Lung microvascular endothelial cell (primary cell): ENCODE data around the gene PITX3. TPM values are rescaled to one million over a fixed set of nuclear protein-coding genes. Genes with fewer than 3 reads are reported as not detected.
"Not testable (repeated sequence)": the region's sequence is repeated elsewhere in the genome, so short reads cannot be mapped to it uniquely, and the experiment has no call there.

Experiments used
- DNase-seq, 2 donors: peaks; one replicate each; pipeline versions ENCODE4 v3.0.0 to v3.0.0-alpha.2; 2010; ENCODE audit warnings: low read depth in 2 of 2
- total RNA-seq: library from RNA; depleted of rRNA; stranded (reverse); fragments of >200 nt; gene quantifications from 2 replicates; pipeline ENCODE4 v1.2.1, GENCODE V29; 2014

The PITX3 gene
- total RNA-seq, 1 donor from 2014 or later, result not detected

- no peak for DNase-seq
Observed at GRCh38 chr10:102255404-102255803, 14.1 kb upstream of the PITX3 start.

DNA sequence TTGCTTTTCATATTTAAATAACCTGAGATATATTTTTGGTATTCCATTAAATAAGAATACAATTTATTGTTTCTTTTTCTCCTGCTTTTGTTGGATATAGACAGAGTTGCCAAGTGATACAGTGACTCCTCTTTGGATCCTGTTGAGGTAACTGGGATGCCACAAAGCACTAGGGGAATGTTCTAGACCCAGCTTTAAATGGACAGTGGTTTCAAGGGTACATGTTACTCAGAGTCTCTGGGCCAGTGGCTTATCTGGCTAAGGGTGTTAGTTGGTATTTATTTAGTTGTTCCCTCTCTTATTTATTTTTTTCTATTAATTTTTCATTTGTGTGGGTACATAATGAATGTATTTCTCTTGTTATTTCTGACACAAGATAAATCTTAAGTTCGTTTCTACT is 13.1 kb upstream of the PITX3 start:
- no peak for DNase-seq

GRCh38 chr10:102252508-102252907 is 11.2 kb upstream of the PITX3 start:
- DNase-seq, result not testable (repeated sequence)

- no peak for DNase-seq
Observed at GRCh38 chr10:102247734-102248133, 6.4 kb upstream of the PITX3 start.

DNA sequence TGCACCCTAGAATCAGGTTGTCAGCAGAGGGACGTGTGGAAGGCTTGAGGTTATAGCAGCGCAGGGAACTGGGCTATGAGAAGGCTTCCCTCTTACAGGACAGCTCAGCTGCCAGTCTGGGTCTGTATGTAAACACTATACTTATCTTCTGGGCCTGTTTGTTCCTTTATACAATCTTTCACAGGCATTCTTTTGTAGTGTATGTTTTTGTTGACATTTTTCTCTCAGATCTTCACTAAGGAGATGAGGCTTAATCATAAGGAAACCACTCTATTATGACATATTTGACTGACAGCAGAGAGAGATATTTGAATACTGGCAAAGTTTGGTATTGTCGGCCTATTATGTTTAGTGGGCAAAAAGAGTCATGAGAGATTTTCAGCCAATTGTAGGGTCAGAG is 4.9 kb upstream of the PITX3 start:
- DNase-seq, result peak in 1 of 2 donors; percentile 61

DNA sequence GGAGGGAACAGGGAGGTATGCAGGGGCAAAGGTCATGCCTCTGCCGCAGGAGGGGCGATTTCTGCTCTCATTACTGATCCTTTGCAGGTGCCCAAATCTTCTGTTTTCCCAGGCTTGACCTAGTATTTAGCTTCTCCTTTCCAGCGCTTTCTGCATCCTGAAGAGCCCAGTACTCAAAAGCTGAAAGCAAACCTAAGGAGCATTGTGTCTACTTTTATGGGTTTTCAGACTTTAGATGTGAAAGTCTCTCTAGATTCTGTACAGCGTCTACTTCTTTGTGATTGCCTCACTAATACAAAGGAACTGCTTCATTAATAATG is 4.6 kb upstream of the PITX3 start:
- DNase-seq, result no peak

DNA sequence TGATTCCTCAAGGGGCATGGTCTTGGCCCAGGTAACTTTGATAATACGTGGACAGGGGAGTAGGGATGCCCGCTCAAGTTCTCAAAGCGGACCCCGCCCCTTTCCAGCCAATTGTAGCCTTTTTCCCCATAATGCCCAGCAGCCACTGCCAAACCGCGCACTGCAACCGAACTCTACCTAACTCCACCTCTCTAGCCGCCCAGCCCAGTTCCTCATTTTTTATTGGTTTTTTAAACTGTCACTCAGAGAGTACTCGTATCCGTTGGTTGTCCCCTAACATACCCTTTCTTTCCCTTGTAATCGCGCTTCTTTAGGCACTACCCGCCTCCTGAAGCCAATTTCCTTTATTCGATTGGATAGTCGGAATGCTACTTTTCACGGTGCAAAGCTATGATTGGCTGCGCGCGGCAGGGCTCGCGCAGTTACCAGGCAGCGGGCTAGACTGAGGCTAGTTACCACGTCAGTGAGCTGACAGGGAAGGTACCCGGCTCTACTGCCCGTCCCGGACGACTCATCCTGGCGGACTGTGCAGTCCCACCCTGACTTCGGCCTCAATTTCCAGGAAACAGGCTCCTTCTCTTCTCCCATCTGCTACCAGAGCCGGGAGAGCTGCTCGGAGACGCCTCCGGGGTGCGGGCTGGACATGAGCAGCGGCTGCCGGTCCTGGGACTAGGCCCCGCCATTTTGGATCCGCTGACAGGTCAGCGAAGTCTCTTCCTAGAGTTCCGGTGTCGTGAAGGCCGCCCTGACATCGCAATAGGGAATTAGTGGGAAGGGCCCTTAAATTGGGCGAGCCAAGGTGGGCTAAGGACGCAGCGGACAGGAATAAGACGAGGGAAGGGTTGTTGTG is 4.0 kb upstream of the PITX3 start, which contains the start of gene GBF1:
GBF1 (plus strand) TSS at position 451 of the 850 bp plus-strand sequence. CDS start 13,407 bp downstream, outside the sequence.
- peak; percentile 99 to 100 for DNase-seq

DNA sequence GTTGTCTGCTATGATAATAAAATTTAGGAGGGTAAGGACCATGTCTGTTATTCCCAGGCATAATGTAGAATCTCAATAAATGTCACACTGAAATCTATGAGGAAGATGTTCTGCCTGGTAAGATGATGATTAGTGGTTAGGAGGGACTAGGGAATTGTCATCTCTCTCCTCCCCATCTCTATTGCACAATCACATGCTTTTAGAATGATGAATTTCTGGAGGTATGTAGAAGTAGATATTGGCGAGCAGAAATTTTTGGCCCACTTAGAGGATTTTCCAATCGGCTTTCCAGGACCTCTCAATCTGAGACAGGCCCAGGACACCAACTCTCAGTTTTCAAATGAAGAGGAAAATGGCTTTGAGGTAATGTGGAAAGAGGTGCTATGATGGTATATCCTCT is 2.0 kb upstream of the PITX3 start:
- no peak for DNase-seq

GRCh38 chr10:102242118-102242485 is 790 bp upstream of the PITX3 start:
- no peak for DNase-seq

DNA sequence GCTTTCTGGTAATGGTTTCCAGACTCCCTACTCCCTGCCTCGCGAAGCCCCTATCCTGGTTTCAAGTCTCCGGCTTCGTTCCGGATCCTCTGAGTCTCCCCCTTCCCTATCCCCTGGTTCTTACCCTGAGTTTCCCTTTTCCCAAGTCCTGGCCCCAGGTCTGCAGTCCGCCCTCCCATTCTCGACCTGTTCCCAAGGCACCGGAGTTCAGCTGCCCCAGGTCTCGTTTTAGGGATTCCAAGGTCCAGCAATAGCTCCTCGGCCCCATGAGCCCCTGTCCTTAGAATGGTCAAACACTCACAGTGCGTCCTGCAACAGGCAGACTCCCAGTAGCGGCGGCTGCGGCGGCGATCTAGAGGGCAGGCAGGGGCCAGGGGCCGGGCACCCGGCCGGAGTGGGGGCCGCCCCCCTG is 274 bp downstream of the PITX3 start:
- DNase-seq, result no peak

DNA sequence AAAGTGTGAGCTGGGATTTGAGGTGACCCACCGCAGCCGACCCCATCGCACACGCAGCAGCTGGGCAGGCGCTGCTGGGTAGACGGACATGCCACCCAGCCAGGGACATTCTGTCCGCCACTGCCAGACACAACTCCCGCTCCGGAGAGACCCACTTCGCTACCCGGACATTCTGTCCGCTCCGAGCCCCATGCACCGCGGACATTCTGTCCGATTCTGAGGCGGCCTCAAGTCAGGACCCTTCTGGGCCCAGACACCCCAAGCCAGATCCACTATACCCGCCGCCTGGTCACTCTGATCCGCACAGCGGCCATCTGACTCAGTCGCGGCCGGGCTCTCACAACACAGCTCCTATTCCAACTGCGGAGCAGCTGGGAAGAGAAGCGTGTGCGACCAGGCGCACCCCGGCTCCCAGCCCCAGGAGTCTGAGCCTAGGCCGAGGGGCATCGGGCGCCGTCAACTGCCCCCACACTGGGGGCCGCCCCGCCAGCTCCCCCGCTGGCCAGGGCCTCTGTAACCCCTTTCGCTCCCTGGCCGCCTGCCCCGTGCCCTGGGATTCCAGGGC is 763 bp downstream of the PITX3 start:
- DNase-seq, result peak in 1 of 2 donors; percentile 28

DNA sequence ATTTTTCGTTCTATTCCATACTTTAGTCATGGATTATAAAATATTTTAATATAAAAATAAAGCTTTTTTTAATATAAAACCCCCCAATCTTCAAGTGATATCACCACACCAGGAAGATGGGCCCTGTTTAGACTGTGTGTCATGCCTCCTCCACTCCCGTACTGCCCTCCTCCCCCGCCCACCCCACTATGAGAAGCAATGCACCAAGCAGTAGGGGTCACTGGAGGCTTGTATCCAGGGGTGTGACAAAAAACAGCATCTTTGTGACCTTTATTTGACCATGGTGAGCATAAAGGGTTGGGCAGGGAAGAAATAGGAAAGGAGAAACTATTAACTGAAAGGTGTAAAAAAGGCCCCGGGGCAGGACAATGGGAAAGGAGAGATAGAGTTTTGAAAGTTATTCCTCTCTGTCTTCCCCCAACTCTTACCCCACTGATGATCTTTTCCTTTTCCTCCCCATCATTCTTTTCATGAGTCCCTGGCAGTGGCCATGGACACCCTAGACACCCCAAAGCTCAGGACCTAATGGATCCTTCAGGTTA is 3.5 kb downstream of the PITX3 start:
- DNase-seq, result no peak

- no peak for DNase-seq
Observed at GRCh38 chr10:102236006-102236405, 5.3 kb downstream of the PITX3 start.

GRCh38 chr10:102235598-102235920 is 5.8 kb downstream of the PITX3 start:
- DNase-seq, result no peak

DNA sequence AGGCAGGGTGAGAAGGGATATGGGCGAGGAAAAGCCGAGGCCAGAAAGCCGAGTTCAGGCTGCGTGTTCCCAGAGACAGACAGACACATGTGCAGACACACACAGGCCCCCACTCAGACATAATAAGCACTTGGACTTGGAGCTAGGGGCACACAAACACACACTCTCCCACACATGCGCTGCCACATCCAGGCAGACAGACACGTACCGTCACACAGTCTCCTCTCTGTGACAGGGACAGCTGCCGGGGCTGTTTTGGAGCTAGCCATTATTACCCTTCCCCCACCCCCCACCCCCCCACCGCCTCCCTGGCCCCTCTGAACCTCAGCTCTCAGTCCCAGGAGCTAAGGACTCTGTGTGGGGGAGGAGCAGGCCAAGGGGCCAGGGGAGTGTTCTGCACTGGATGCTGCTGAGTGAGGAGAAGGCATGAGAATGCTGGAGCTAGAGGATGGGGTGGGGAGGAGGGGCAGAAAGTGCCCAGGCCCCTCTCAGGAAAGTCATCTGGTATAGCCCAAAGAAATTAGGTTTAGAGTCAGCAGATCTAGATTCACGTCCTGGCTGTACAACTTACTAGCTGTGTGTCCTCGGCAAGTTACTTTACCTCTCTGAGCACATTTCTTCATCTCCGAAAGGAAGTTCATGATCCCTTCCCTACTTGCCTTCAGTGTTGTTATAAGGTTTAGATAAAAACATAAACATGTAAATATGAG is 6.3 kb downstream of the PITX3 start:
- DNase-seq, result no peak

GRCh38 chr10:102233997-102234396 is 7.3 kb downstream of the PITX3 start:
- DNase-seq, result no peak

- peak in 1 of 2 donors; percentile 58 for DNase-seq
Observed at GRCh38 chr10:102231357-102232318, 9.7 kb downstream of the PITX3 start.

GRCh38 chr10:102230861-102231356 is 10.4 kb downstream of the PITX3 start:
- peak; percentile 37 to 51 for DNase-seq

- DNase-seq, result no peak
Observed at GRCh38 chr10:102230264-102230860, 10.9 kb downstream of the PITX3 start.

GRCh38 chr10:102229810-102230263 is 11.5 kb downstream of the PITX3 start:
- DNase-seq, result peak; percentile 77 to 88

- no peak for DNase-seq
Observed at GRCh38 chr10:102227050-102227449, 14.3 kb downstream of the PITX3 start.
